ENCODE measurements around the gene WWOX. TPM values are rescaled to one million over a fixed set of nuclear protein-coding genes. Genes with fewer than 3 reads are reported as not detected.
A peak's percentile ranks its signal among the peaks of the same experiment; 100 is the strongest.

The WWOX gene
- total and polyA plus RNA-seq, 2 experiments from 2014 or later, result 17.0 to 39.8 TPM

DNA sequence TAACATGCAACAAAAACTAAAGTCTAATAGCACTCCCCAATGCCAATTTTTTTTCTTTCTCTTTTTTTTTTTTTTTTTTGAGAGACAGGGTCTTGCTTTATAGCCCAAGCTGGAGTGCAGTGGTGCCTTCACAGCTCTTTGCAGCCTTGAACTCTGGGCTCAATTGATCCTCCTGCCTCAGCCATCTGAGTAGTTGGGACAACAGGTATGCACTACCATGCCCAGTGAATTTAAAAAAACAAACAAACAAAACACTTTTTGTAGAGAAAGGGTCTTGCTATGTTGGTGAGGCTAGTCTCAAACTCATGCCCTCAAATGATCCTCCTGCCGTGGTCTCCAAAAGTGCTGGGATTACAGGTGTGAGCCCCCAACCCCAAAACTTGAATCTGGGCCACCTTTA is 632.3 kb downstream of the WWOX start:
- H3K27ac ChIP-seq, result no peak overlapping the region
- WGBS (ENCODE audit: low lambda C conversion rate, missing lambda C conversion rate), result 100% methylated on average over 1 of the region's 1 CpG
- DNase-seq (ENCODE audit: low spot score), result no peak
- H3K27me3 ChIP-seq, result no peaks in the 10 kb centered on the region
- no peaks in the 10 kb centered on the region for H3K9me3 ChIP-seq (ENCODE audit: low read depth)
- H3K36me3 ChIP-seq (replicated peaks; ENCODE audit: insufficient read depth, low read depth), result no peaks in the 10 kb centered on the region
- H3K9me2 ChIP-seq (replicated peaks; ENCODE audit: insufficient read depth), result no peaks in the 10 kb centered on the region
- H3K79me2 ChIP-seq, result no peaks in the 10 kb centered on the region
- TF ChIP-seq EZH2 (IDR thresholded peaks at IDR 0.05; ENCODE audit: borderline replicate concordance), result no peak
- TF ChIP-seq, protein P1, sequence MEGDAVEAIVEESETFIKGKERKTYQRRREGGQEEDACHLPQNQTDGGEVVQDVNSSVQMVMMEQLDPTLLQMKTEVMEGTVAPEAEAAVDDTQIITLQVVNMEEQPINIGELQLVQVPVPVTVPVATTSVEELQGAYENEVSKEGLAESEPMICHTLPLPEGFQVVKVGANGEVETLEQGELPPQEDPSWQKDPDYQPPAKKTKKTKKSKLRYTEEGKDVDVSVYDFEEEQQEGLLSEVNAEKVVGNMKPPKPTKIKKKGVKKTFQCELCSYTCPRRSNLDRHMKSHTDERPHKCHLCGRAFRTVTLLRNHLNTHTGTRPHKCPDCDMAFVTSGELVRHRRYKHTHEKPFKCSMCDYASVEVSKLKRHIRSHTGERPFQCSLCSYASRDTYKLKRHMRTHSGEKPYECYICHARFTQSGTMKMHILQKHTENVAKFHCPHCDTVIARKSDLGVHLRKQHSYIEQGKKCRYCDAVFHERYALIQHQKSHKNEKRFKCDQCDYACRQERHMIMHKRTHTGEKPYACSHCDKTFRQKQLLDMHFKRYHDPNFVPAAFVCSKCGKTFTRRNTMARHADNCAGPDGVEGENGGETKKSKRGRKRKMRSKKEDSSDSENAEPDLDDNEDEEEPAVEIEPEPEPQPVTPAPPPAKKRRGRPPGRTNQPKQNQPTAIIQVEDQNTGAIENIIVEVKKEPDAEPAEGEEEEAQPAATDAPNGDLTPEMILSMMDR (IDR thresholded peaks at IDR 0.05; ENCODE audit: poor library complexity), result no peak
- no peak for TF ChIP-seq EZH2phosphoT487 (IDR thresholded peaks at IDR 0.05; ENCODE audit: low read depth, severe bottlenecking, unreplicated experiment)
- no peaks in the 10 kb centered on the region for H4K20me1 ChIP-seq (ENCODE audit: insufficient read depth, poor library complexity, severe bottlenecking)
- no peak overlapping the region for H3K4me2 ChIP-seq
- H3K4me3 ChIP-seq, result no peak overlapping the region
- H3K4me1 ChIP-seq (ENCODE audit: insufficient read depth), result no peaks in the 10 kb centered on the region
- no peak overlapping the region for H2AFZ ChIP-seq

DNA sequence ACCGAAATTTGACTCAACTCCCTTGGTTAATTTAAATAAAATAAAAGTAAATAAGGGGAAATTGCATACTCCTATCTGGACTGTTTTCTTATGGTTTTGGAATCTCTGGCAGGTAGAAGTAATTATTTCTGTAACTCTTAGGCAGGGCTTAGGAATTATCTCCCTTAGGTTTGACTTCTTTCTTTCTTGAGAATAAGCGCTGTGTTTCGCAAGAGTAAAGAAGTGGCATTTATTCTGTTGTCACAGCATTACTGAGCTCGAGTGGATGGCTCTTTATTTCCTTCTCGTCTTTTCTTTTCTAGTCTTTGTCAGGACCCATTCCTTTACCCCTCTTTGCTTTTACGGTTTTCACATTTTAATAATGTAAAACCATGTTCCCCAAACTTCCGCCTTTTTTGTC is 633.2 kb downstream of the WWOX start:
- Histone ChIP-seq H3K4me3 (no peak overlapping the region), H4K20me1 (ENCODE audit: insufficient read depth, poor library complexity, severe bottlenecking) (no peaks in the 10 kb centered on the region), H3K9me3 (ENCODE audit: low read depth) (no peaks in the 10 kb centered on the region), H3K27me3 (no peaks in the 10 kb centered on the region), H3K27ac (no peak overlapping the region), H2AFZ (no peak overlapping the region), H3K4me1 (ENCODE audit: insufficient read depth) (no peaks in the 10 kb centered on the region), H3K9me2 (replicated peaks; ENCODE audit: insufficient read depth) (no peaks in the 10 kb centered on the region), H3K4me2 (no peak overlapping the region), H3K36me3 (replicated peaks; ENCODE audit: insufficient read depth, low read depth) (no peaks in the 10 kb centered on the region), H3K79me2 (no peaks in the 10 kb centered on the region)
- DNase-seq (ENCODE audit: low spot score), result no peak
- 93% methylated on average over 7 of the region's 7 CpGs for WGBS (ENCODE audit: low lambda C conversion rate, missing lambda C conversion rate)
- TF ChIP-seq EZH2phosphoT487 (IDR thresholded peaks at IDR 0.05; ENCODE audit: low read depth, severe bottlenecking, unreplicated experiment), result no peak
- TF ChIP-seq EZH2 (IDR thresholded peaks at IDR 0.05; ENCODE audit: borderline replicate concordance), result no peak
- TF ChIP-seq, protein P1 (IDR thresholded peaks at IDR 0.05; ENCODE audit: poor library complexity), result no peak

DNA sequence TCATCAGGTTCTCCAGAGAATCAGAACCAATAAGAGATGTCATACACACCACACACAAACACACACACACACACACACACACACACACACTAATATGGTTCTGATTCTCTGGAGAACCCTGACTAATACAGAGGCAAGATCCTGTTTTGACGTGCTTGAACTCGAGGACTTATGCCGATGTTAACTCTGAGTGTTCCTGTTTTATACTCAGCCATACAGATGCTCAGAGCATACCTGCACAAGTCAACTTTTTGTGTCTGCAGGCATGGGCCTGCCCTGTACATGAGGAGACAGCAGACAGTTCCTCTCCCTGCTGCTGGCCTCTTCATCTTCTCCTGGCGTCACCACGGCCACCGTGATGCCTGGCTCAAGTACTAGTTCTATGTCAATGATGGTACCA is 635.9 kb downstream of the WWOX start:
- no peak for DNase-seq (ENCODE audit: low spot score)
- no peaks in the 10 kb centered on the region for H3K4me1 ChIP-seq (ENCODE audit: insufficient read depth)
- H3K9me2 ChIP-seq (replicated peaks; ENCODE audit: insufficient read depth), result no peaks in the 10 kb centered on the region
- no peak for TF ChIP-seq EZH2phosphoT487 (IDR thresholded peaks at IDR 0.05; ENCODE audit: low read depth, severe bottlenecking, unreplicated experiment)
- no peak for TF ChIP-seq EZH2 (IDR thresholded peaks at IDR 0.05; ENCODE audit: borderline replicate concordance)
- TF ChIP-seq, protein P1 (IDR thresholded peaks at IDR 0.05; ENCODE audit: poor library complexity), result no peak
- no peaks in the 10 kb centered on the region for H4K20me1 ChIP-seq (ENCODE audit: insufficient read depth, poor library complexity, severe bottlenecking)
- no peak overlapping the region for H3K4me2 ChIP-seq
- H3K27ac ChIP-seq, result peak overlapping the region; percentile 89
- no peak overlapping the region for H2AFZ ChIP-seq
- H3K4me3 ChIP-seq, result no peak overlapping the region
- no peaks in the 10 kb centered on the region for H3K79me2 ChIP-seq
- no peaks in the 10 kb centered on the region for H3K36me3 ChIP-seq (replicated peaks; ENCODE audit: insufficient read depth, low read depth)
- no peaks in the 10 kb centered on the region for H3K27me3 ChIP-seq
- WGBS (ENCODE audit: low lambda C conversion rate, missing lambda C conversion rate), result 93% methylated on average over 6 of the region's 6 CpGs
- no peaks in the 10 kb centered on the region for H3K9me3 ChIP-seq (ENCODE audit: low read depth)

DNA sequence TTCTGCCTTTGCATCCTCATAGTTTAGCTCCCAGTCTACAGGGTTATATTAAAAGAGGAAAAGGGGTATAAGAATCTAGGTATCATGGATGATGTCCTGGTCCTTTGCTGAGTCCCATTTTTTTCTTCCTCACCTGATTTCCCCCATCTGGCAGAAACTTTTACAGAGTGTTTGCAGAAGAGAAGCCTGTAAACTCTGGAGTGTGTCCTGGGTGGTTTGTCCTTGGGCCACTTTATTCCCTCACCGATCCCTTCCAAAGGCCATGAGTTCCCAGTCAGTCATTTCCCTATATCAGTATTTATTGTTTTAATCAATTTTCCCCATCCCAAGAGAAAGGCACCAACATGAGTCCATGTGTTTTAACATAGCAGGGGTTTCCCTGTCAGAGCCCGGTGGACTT is 638.2 kb downstream of the WWOX start:
- no peaks in the 10 kb centered on the region for H3K79me2 ChIP-seq

More for the DNA sequence above, 638.2 kb downstream of the WWOX start:
- H3K4me1 ChIP-seq (ENCODE audit: insufficient read depth), result no peaks in the 10 kb centered on the region
- no peak for DNase-seq (ENCODE audit: low spot score)
- no peak overlapping the region for H3K27ac ChIP-seq
- no peak overlapping the region for H3K4me3 ChIP-seq
- no peaks in the 10 kb centered on the region for H3K27me3 ChIP-seq
- H3K9me3 ChIP-seq (ENCODE audit: low read depth), result no peaks in the 10 kb centered on the region
- 75% methylated on average over 2 of the region's 2 CpGs for WGBS (ENCODE audit: low lambda C conversion rate, missing lambda C conversion rate)
- H3K4me2 ChIP-seq, result no peak overlapping the region
- no peaks in the 10 kb centered on the region for H3K9me2 ChIP-seq (replicated peaks; ENCODE audit: insufficient read depth)
- no peaks in the 10 kb centered on the region for H4K20me1 ChIP-seq (ENCODE audit: insufficient read depth, poor library complexity, severe bottlenecking)
- H3K36me3 ChIP-seq (replicated peaks; ENCODE audit: insufficient read depth, low read depth), result no peaks in the 10 kb centered on the region
- H2AFZ ChIP-seq, result no peak overlapping the region
- TF ChIP-seq EZH2 (IDR thresholded peaks at IDR 0.05; ENCODE audit: borderline replicate concordance) (no peak), EZH2phosphoT487 (IDR thresholded peaks at IDR 0.05; ENCODE audit: low read depth, severe bottlenecking, unreplicated experiment) (no peak)
- TF ChIP-seq, protein P1 (IDR thresholded peaks at IDR 0.05; ENCODE audit: poor library complexity), result no peak

All from hepatocyte (in vitro differentiated cells).